OCI-M1 (cell line): ENCODE measurements around the gene FGF9.

Source experiments
- DNase-seq: peaks from one replicate; lab custom pipeline; 2025; lab: John Stamatoyannopoulos, UW

FGF9 gene

GRCh38 chr13:21670883-21671619, at the start of gene FGF9:
FGF9 (plus strand) TSS chr13:21671073; CDS start chr13:21671913, 840 bp downstream.
- DNase-seq = peak; percentile 65

GRCh38 chr13:21625366-21625765, 45.5 kb upstream of the FGF9 start:
- DNase-seq = peak; percentile 68

GRCh38 chr13:21632196-21632595, 38.7 kb upstream of the FGF9 start:
- no peak for DNase-seq

- DNase-seq = no peak
Observed at GRCh38 chr13:21636656-21637055, 34.2 kb upstream of the FGF9 start.

- DNase-seq = peak; percentile 23
Observed at GRCh38 chr13:21637296-21637695, 33.6 kb upstream of the FGF9 start.

GRCh38 chr13:21638319-21639282, 32.3 kb upstream of the FGF9 start:
- peak; percentile 56 for DNase-seq

- DNase-seq = no peak
Observed at GRCh38 chr13:21639561-21639960, 31.3 kb upstream of the FGF9 start.

- DNase-seq = no peak
Observed at GRCh38 chr13:21641629-21642028, 29.2 kb upstream of the FGF9 start.

- peak; percentile 2 for DNase-seq
Observed at GRCh38 chr13:21657538-21657937, 13.3 kb upstream of the FGF9 start.

- DNase-seq = no peak
Observed at GRCh38 chr13:21659087-21659486, 11.8 kb upstream of the FGF9 start.

- no peak for DNase-seq
Observed at GRCh38 chr13:21661097-21661909, 9.6 kb upstream of the FGF9 start.

- DNase-seq = no peak
Observed at GRCh38 chr13:21663197-21663596, 7.7 kb upstream of the FGF9 start.

GRCh38 chr13:21668732-21669275, 2.1 kb upstream of the FGF9 start:
- DNase-seq = no peak

- peak; percentile 46 for DNase-seq
Observed at GRCh38 chr13:21670006-21670882, 629 bp upstream of the FGF9 start.

GRCh38 chr13:21671620-21672286, 880 bp downstream of the FGF9 start:
- no peak for DNase-seq

- DNase-seq = no peak
Observed at GRCh38 chr13:21672287-21672680, 1.4 kb downstream of the FGF9 start.

GRCh38 chr13:21672796-21673538, 2.1 kb downstream of the FGF9 start:
- DNase-seq = no peak

GRCh38 chr13:21673539-21673788, 2.6 kb downstream of the FGF9 start:
- peak; percentile 36 for DNase-seq

GRCh38 chr13:21673789-21674489, 3.1 kb downstream of the FGF9 start:
- peak; percentile 39 for DNase-seq
